D721Med (cell line): ENCODE data around the gene WDR27.
A peak's percentile ranks its signal among the peaks of the same experiment; 100 is the strongest.

Experiments used
- DNase-seq: peaks from one replicate; pipeline ENCODE4 v3.0.0; 2011; ENCODE audit warnings: low spot score; ENCODE audit not compliant: insufficient read length
- FAIRE-seq: peaks from 2 replicates; lab custom pipeline; 2011; peaks lifted over from hg19 to GRCh38; lab: Jason Lieb, UNC
- TF ChIP-seq, protein P1 (sequence below): IDR thresholded peaks from 2 replicates; pipeline ENCODE4 v1.5.1; 2012; ENCODE audit warnings: mild to moderate bottlenecking, control low read depth; ENCODE audit not compliant: insufficient read depth; ENCODE audit errors: missing control alignments

The WDR27 gene

DNA sequence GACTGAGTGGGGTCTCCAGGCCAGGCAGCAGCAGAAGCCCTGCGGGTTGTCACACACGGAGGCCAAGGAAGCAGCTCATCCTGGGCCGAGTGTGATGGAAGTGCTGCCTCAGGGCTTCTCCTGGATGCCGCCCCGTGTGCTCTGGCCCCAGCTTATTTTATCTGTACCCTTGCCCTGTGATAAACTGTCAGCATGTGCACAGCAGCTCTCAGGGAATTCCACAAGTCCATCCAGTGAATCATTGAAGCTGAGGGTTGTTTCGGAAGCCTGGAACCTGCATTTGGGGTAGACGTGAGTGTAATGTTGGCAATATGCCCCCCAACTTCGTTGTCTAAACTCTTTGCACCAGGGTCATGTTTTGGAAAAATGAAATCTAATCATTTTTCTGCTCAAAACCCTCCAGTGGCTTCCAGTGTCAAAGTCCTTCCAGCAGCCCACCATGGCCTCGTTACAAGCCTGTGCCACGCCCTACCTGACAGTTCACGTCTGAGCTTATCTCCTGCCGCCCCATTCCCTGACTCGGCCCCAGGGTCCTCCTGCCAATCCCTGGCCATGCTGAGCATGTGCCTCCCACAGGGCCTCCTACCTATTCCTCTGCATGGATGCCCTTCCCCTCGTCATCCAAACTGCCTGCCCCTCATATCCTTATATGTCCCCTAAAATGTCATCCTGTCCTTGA is 280.1 kb downstream of the WDR27 start:
- no peak for DNase-seq
- no peak for FAIRE-seq
- TF ChIP-seq, protein P1, sequence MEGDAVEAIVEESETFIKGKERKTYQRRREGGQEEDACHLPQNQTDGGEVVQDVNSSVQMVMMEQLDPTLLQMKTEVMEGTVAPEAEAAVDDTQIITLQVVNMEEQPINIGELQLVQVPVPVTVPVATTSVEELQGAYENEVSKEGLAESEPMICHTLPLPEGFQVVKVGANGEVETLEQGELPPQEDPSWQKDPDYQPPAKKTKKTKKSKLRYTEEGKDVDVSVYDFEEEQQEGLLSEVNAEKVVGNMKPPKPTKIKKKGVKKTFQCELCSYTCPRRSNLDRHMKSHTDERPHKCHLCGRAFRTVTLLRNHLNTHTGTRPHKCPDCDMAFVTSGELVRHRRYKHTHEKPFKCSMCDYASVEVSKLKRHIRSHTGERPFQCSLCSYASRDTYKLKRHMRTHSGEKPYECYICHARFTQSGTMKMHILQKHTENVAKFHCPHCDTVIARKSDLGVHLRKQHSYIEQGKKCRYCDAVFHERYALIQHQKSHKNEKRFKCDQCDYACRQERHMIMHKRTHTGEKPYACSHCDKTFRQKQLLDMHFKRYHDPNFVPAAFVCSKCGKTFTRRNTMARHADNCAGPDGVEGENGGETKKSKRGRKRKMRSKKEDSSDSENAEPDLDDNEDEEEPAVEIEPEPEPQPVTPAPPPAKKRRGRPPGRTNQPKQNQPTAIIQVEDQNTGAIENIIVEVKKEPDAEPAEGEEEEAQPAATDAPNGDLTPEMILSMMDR: no peak

DNA sequence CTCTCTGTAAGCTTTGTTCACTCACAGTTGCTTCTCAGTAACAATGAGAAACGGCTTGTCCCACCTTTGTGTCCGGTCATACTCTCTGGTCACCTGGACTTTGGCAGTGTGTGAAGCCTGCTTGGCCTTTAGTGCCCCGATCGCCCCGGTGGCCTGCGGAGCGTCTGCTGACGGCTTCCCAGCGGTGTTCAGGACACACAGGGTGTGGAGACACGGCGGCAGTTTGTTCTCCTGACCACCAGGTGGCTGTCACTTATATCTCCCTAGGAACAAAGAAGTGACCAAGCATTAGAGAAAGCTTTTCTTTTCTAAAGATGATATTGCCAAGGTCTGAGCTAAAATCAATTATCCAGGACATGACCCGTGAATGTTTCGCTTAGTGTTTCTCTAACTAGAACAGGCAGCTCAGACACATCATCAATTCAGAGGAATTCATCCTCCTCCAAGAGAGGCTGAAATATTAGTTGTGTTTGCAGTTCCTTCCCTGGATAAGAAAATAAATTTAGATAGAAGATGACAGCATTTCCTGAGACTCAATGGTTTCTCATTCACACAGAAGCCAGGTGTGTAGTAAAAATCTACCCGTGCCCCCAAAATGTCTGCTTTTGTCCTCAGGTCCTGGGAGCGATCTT is 280.8 kb downstream of the WDR27 start:
- TF ChIP-seq, protein P1: peak; percentile 4
- FAIRE-seq: no peak
- DNase-seq: no peak

DNA sequence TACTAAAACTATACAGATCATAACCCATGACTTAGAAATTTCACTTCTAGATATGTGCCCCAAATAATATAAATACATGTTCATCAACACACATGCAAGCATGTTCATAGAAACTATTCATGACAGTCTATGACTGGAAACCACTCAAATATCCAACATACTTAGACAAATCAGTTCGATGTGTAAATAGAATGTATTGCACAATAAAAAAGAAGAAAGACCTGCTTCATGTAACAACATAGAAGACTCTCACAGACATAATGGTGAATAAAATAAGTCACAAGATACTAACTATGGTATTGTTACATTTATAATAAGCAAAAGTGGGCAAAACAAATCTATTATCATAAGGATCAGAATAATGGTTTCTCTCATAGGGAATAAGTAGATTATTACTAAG is 284.7 kb downstream of the WDR27 start:
- TF ChIP-seq, protein P1: no peak
- no peak for DNase-seq
- FAIRE-seq: no peak

DNA sequence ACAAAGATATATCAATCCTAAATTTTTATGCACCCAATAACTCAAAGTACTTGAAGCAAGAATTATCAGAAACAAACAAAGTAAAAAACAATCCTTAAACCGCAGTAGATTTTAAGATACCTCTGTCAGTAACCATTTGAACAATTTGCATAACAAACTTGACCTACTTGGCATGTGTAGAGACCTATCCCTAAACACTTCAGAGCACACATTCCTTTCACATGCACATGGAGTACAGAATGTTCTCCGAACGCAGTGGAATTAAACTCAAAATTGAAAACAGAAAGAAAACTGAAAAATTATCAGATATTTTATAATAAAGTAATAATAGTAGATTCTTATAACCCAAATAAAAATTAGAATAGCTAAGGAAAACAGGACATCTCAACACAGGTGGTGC is 285.6 kb downstream of the WDR27 start:
- TF ChIP-seq, protein P1: no peak
- DNase-seq (no peak), FAIRE-seq (no peak)

DNA sequence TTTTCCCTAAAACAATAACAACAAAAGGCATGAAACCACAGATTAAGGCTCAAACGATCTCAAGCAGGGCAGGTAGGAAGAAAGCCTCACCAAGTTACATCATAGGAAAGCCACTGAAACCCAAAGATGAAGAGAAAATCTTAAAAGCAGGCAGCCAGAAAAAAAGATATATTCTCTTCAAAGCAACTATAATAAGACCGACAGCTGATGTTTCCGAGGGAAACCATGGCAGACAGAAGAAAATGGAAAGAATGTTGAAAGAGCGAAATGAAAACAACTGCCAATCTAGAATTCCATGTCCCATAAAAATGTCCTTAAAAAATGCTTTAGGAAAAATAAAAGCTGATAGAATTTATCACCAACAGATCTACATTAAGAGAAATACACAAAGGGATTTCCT is 286.6 kb downstream of the WDR27 start:
- TF ChIP-seq, protein P1: no peak
- FAIRE-seq (no peak), DNase-seq (no peak)

DNA sequence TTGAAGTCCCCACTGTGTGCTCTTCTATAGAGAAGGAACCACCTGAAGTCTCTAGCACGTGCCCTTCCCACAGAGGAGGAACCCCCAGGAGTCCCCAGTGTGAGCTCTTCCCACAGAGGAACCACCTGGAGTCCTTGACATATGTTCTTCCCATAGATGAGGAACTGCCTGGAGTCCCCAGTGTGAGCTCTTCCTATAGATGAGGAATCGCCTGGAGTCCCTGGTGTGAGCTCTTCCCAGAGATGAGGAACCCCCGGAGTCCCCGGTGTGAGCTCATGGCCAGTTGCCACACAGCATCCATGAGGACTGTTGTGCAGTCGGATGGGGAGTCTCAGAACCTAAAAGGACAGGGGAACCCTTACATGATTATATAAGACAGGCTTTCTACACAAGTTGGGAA is 290.1 kb downstream of the WDR27 start:
- DNase-seq: no peak
- no peak for FAIRE-seq

More for the DNA sequence above, 290.1 kb downstream of the WDR27 start:
- TF ChIP-seq, protein P1: no peak
